ENCODE measurements around the gene MAG.
A peak's percentile ranks its signal among the peaks of the same experiment; 100 is the strongest.

MAG gene

GRCh38 chr19:35300339-35300649 is 8.3 kb downstream of the MAG start:
- no peak for DNase-seq

DNA sequence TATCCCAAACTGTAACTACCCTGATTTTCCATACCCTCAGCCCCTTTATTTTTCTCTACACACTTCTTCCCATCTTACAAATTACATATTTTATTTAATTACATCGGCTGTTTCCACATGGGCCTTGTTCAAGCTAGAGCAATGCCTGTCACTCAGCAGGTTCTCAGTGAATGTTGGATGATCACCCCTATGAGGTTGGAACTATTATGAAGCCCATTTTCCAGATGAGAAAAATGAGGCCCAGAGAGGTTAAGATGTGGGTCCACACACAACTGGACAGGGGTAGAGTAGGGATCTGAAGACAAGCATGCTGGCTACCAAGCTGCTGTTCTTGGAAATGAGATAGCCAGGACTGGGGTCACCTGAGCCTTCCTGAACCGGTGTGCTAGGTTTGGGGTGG is 10.0 kb downstream of the MAG start:
- no peak for DNase-seq

GRCh38 chr19:35302446-35302845 is 10.5 kb downstream of the MAG start:
- no peak for DNase-seq

- DNase-seq = no peak
Observed at GRCh38 chr19:35303357-35303915, 11.5 kb downstream of the MAG start.

DNA sequence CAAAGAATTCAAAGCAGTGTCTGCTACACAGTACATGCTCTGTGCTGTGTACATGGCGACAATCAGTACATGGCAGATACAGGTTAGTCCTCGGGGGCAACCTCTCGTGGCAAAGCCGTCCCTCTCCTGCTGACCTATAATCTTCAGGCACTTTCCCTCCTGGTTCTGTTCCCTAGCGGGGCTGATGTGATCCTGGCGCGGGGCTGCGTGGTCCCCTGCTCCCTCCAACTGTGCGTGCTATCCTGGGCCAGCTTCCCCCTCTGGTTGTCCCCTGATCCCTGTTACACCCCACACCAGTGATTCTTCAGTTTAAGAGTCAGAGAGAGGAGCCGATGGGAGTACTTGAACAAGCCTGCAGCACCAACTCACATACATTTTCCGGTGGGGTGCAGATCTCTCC is 12.1 kb downstream of the MAG start:
- DNase-seq = no peak

- no peak for DNase-seq
Observed at GRCh38 chr19:35305181-35305580, 13.2 kb downstream of the MAG start.

GRCh38 chr19:35306473-35307246 is 14.7 kb downstream of the MAG start:
- DNase-seq = peak; percentile 37

GRCh38 chr19:35307931-35308330 is 16.0 kb downstream of the MAG start:
- no peak for DNase-seq

DNA sequence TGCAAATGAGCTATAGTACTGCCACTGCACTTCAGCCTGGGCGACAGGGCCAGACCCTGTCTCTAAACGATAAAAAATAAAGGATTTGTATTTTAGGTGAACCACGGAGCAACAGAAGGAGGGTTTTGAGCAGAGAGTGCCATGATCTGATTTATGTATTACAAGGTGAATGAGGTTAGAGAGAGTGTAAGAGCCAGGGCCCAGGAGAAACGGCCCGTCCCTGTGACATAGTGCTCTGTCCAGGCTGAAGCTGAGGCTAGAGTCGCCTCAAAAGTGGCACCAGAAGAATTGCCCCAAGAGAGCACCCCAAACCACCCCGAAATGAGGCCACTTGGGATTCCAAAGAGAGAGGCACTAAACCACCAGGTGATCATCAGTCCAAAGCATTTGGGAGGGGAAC is 16.9 kb downstream of the MAG start:
- no peak for DNase-seq

- no peak for DNase-seq
Observed at GRCh38 chr19:35309481-35310279, 17.7 kb downstream of the MAG start.

DNA sequence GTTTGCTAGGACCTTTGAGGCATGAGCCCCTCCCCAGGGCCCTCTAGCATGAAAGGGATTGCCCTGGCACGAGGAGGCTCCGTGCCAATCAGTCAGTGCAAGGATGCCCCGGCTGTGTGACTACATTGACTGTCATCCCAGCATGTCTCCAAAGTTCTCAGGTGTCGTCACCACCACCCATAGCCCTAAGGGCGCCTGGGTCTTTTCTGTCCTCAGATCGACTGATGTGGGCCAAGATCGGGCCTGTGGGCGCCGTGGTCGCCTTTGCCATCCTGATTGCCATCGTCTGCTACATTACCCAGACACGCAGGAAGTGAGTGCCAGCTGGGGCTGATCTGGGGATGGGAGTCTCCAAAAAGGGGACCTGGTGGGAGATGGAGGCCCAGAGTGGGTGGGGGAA is 18.4 kb downstream of the MAG start:
- DNase-seq = no peak

DNA sequence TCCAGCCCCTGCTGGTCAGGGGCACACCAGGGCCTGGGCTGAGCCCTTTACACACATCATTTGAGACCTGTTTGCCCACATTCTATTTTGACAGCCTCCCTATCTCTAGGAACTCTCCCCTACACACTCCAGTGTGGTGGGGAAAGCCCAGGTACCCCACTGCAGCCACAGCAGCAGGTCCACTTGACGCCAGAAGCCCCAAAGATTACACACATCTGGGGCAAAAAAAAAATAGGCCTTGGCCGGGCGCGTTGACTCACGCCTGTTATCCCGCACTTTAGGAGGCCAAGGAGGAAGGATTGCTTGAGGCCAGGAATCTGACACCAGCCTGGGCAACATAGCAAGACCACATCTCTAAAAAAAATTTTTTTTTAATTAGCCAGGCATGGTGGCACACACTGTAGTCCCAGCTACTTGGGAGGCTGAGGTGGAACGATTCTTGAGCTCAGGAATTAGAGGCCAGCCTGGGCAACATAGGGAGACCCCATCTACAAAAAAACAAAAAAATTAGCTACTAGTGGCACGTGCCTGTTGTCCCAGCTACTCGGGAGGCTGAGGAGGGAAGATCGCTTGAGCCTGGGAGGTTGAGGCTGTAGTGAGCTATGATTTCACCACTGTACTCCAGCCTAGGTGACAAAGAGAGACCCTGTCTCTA is 19.0 kb downstream of the MAG start:
- DNase-seq = no peak

GRCh38 chr19:35311901-35312665 is 20.1 kb downstream of the MAG start:
- DNase-seq = no peak

DNA sequence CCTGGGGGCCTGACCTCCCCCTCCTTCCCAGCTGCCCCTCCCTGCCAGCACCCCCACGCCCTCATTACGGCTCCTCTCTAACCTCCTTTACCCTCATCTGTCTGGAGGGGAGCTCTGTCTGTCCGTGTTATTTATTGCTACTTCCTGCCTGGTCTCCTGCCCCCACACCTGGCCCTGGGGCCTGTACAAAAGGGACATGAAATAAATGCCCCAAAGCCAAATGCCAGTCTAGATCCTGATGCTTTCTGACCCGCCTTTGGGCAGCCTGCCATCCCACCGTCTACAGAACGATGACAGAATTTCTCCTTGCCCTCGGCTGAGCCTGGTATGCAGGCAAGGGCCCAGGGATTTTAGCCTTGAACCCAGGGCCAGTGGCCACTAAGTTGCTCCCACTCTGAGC is 21.6 kb downstream of the MAG start:
- no peak for DNase-seq

DNA sequence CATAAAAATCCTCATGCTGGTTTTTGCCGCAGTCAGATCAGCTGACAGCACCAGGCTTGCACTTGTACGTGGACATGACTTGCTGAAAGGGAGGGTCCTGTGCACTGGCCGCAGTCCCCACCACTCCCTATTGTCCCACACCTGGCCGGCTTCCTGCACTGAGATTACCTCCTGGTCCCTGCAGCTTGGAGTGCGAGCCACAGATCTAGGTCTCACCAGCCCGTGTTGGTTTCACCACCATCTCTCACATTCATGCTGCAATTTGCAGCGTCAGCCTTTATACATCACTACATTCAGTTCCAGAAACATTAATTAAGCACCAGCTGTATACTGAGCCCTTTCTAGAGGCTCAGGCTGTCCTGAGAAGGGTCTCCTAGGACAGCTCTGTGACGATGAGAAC is 22.1 kb downstream of the MAG start:
- DNase-seq = no peak

DNA sequence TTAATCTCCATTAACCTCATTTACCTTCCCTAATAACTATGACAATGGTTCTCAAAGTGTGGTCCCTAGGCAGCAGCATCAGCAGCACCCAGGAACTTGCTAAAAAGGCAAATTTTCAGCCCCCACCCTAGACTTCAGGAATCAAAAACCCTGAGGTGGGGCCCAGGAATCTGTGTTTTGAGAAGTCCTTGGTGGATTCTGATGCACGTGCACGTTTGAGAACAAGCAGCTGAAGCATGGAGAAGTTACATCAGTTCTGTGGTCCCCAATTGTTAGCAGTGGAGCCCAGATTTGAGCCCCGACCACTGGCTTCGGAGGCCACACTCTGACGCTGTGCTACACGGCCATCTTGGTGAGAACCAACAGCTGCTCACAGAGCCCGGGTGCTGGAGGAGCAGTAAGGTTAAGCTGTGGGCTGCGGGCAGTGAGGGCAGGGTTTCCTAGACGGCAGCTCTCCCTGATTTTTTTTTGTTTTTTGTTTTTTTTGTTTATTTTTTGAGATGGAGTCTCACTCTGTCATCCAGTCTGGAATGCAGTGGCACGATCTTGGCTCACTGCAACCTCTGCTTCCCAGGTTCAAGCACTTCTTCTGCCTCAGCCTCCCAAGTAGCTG is 23.0 kb downstream of the MAG start:
- no peak for DNase-seq

- no peak for DNase-seq
Observed at GRCh38 chr19:35315883-35316282, 23.9 kb downstream of the MAG start.

DNA sequence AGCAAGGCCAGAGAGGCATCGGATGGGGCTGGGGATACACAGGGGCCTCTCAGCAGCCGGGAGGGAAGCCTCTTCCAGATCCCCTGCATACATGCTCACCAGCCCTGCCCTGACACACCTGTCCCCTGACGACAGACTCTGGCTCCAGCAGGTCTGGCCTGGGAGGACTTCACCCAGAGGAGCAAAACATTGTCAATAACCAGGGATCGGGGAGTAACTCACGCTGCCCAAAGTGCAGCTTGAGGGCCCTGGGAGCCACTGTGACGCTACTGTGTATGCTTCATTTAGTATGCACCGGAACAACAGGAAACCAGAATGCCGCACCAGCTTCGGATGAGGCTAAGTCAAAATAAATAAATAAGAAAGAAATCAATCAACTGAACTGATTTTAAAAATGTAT is 24.6 kb downstream of the MAG start:
- DNase-seq = no peak

- no peak for DNase-seq
Observed at GRCh38 chr19:35317464-35318043, 25.6 kb downstream of the MAG start.

GRCh38 chr19:35318679-35319448 is 26.9 kb downstream of the MAG start:
- peak; percentile 30 for DNase-seq

- DNase-seq = no peak
Observed at GRCh38 chr19:35320065-35320713, 28.2 kb downstream of the MAG start.

All from activated CD4-positive, alpha-beta T cell treated with anti-CD3 and anti-CD28 coated beads for 48 hours (primary cell).